Measurements from ENCODE around the gene RASSF6. TPM values are rescaled to one million over a fixed set of nuclear protein-coding genes. Genes with fewer than 3 reads are reported as not detected.
"Not testable (repeated sequence)": the region's sequence is repeated elsewhere in the genome, so short reads cannot be mapped to it uniquely, and the experiment has no call there.

RASSF6 gene
- under 1 TPM in 4 of 5 experiments, not detected in 1; 0.05 to 0.42 (median 0.15) TPM for total RNA-seq
- polyA plus RNA-seq, result under 1 TPM; 0.04 to 0.20 TPM
- not detected for total RNA-seq

GRCh38 chr4:73620115-73620792 lies at the start of gene RASSF6:
Gene RASSF6, minus strand, starts transcription at chr4:73620436. Its CDS starts 8,641 bp downstream, at chr4:73611795.
- H3K4me3 ChIP-seq (ENCODE audit: low read length), result peak within 1 kb of the TSS; percentile 20
- intact Hi-C loops (cut with micrococcal nuclease), result no loop called here

GRCh38 chr4:73669410-73670183 lies 49.4 kb upstream of the RASSF6 start:
- intact Hi-C loops (cut with micrococcal nuclease), result no loop called here
- no peak overlapping the region for H3K4me3 ChIP-seq (ENCODE audit: low read length)
- no peaks in the 10 kb centered on the region for H3K36me3 ChIP-seq (ENCODE audit: control insufficient read depth in 2 of 3, insufficient read depth in 3 of 3, low read length in 3 of 3)
- ChIA-PET CTCF (no interaction called here), POLR2A (no interaction called here)
- no peaks in the 10 kb centered on the region for H3K36me3 Mint-ChIP-seq
- H3K9me3 ChIP-seq (ENCODE audit: control insufficient read depth in 2 of 3, low read length in 3 of 3), result no peaks in the 10 kb centered on the region
- H3K4me1 ChIP-seq (ENCODE audit: control insufficient read depth in 2 of 2, insufficient read depth in 2 of 2, low read length in 2 of 2), result no peaks in the 10 kb centered on the region
- H3K27me3 ChIP-seq (ENCODE audit: control insufficient read depth in 2 of 2, insufficient read depth in 2 of 2, low read length in 2 of 2), result no peaks in the 10 kb centered on the region
- H3K27me3 Mint-ChIP-seq, result peaks cover 0 to 27% (median 0%) of the 10 kb centered on the region in 5 donors
- ATAC-seq, result no peak
- H3K4me1 Mint-ChIP-seq, result no peaks in the 10 kb centered on the region
- H3K4me3 Mint-ChIP-seq, result no peak overlapping the region
- H3K9me3 Mint-ChIP-seq, result no peaks in the 10 kb centered on the region
- DNase-seq, result no peak
- no peak overlapping the region for H3K27ac ChIP-seq (ENCODE audit: low read depth, low read length)
- H3K27ac Mint-ChIP-seq, result no peak overlapping the region

More at GRCh38 chr4:73620115-73620792, at the start of gene RASSF6:
- Mint-ChIP-seq H3K27ac (peak within 1 kb of the TSS in 1 of 9 donors; percentile 32), H3K4me3 (peak within 1 kb of the TSS in 9 of 10 donors; percentile 22 to 75 (median 66)), H3K27me3 (peaks cover 5 to 29% (median 14%) of the 10 kb centered on the region in 5 donors), H3K36me3 (no peaks in the 10 kb centered on the region), H3K9me3 (peaks cover 0 to 2% (median 0%) of the 10 kb centered on the region in 11 donors), H3K4me1 (peaks cover 0 to 12% (median 5%) of the 10 kb centered on the region in 7 donors)
- H3K36me3 ChIP-seq (ENCODE audit: control insufficient read depth in 2 of 3, insufficient read depth in 3 of 3, low read length in 3 of 3), result no peaks in the 10 kb centered on the region
- H3K27me3 ChIP-seq (ENCODE audit: control insufficient read depth in 2 of 2, insufficient read depth in 2 of 2, low read length in 2 of 2), result no peaks in the 10 kb centered on the region
- peak in 1 of 9 donors; percentile 0 for DNase-seq
- peak; percentile 41 for ATAC-seq
- no peaks in the 10 kb centered on the region for H3K9me3 ChIP-seq (ENCODE audit: control insufficient read depth in 2 of 3, low read length in 3 of 3)
- H3K4me1 ChIP-seq (ENCODE audit: control insufficient read depth in 2 of 2, insufficient read depth in 2 of 2, low read length in 2 of 2), result no peaks in the 10 kb centered on the region
- CTCF ChIA-PET, result no interaction called here
- POLR2A ChIA-PET, result no interaction called here
- no peak within 1 kb of the TSS for H3K27ac ChIP-seq (ENCODE audit: low read depth, low read length)

- POLR2A ChIA-PET, result no interaction called here
Measured at GRCh38 chr4:73668782-73669201, 48.6 kb upstream of the RASSF6 start.

GRCh38 chr4:73665924-73666323 lies 45.7 kb upstream of the RASSF6 start:
- H3K27me3 ChIP-seq (ENCODE audit: control insufficient read depth in 2 of 2, insufficient read depth in 2 of 2, low read length in 2 of 2); ATAC-seq; H3K9me3 ChIP-seq (ENCODE audit: control insufficient read depth in 2 of 3, low read length in 3 of 3); intact Hi-C loops (cut with micrococcal nuclease); POLR2A ChIA-PET; H3K4me3 ChIP-seq (ENCODE audit: low read length); H3K9me3 Mint-ChIP-seq; DNase-seq; H3K4me3 Mint-ChIP-seq; H3K27ac ChIP-seq (ENCODE audit: low read depth, low read length); H3K4me1 Mint-ChIP-seq; H3K36me3 ChIP-seq (ENCODE audit: control insufficient read depth in 2 of 3, insufficient read depth in 3 of 3, low read length in 3 of 3); H3K4me1 ChIP-seq (ENCODE audit: control insufficient read depth in 2 of 2, insufficient read depth in 2 of 2, low read length in 2 of 2); H3K27ac Mint-ChIP-seq; CTCF ChIA-PET; H3K36me3 Mint-ChIP-seq: not testable (repeated sequence)
- peaks cover 0 to 22% (median 3%) of the 10 kb centered on the region in 5 donors for H3K27me3 Mint-ChIP-seq

More at GRCh38 chr4:73668782-73669201, 48.6 kb upstream of the RASSF6 start:
- no peaks in the 10 kb centered on the region for H3K4me1 ChIP-seq (ENCODE audit: control insufficient read depth in 2 of 2, insufficient read depth in 2 of 2, low read length in 2 of 2)
- no peaks in the 10 kb centered on the region for H3K4me1 Mint-ChIP-seq
- no peaks in the 10 kb centered on the region for H3K9me3 Mint-ChIP-seq
- no peak overlapping the region for H3K27ac Mint-ChIP-seq
- no peak overlapping the region for H3K4me3 Mint-ChIP-seq
- intact Hi-C loops (cut with micrococcal nuclease), result no loop called here
- DNase-seq (no peak), ATAC-seq (no peak)
- no peaks in the 10 kb centered on the region for H3K36me3 ChIP-seq (ENCODE audit: control insufficient read depth in 2 of 3, insufficient read depth in 3 of 3, low read length in 3 of 3)
- CTCF ChIA-PET, result no interaction called here
- H3K27me3 ChIP-seq (ENCODE audit: control insufficient read depth in 2 of 2, insufficient read depth in 2 of 2, low read length in 2 of 2), result no peaks in the 10 kb centered on the region
- no peak overlapping the region for H3K27ac ChIP-seq (ENCODE audit: low read depth, low read length)
- H3K36me3 Mint-ChIP-seq, result no peaks in the 10 kb centered on the region
- H3K4me3 ChIP-seq (ENCODE audit: low read length), result no peak overlapping the region
- H3K27me3 Mint-ChIP-seq, result peaks cover 0 to 30% (median 0%) of the 10 kb centered on the region in 5 donors
- H3K9me3 ChIP-seq (ENCODE audit: control insufficient read depth in 2 of 3, low read length in 3 of 3), result no peaks in the 10 kb centered on the region

GRCh38 chr4:73664470-73664869 lies 44.2 kb upstream of the RASSF6 start:
- Mint-ChIP-seq H3K36me3 (no peaks in the 10 kb centered on the region), H3K4me3 (no peak overlapping the region), H3K9me3 (no peaks in the 10 kb centered on the region), H3K4me1 (no peaks in the 10 kb centered on the region), H3K27ac (no peak overlapping the region), H3K27me3 (peaks cover 0 to 11% (median 7%) of the 10 kb centered on the region in 5 donors)
- H3K4me3 ChIP-seq (ENCODE audit: low read length), result no peak overlapping the region
- intact Hi-C loops (cut with micrococcal nuclease), result loop anchor here (5.0 kb wide), 2 partner anchors 198 to 677 kb away; no protein-coding TSS in a partner anchor
- H3K4me1 ChIP-seq (ENCODE audit: control insufficient read depth in 2 of 2, insufficient read depth in 2 of 2, low read length in 2 of 2), result no peaks in the 10 kb centered on the region
- ATAC-seq (no peak), DNase-seq (no peak)
- no peaks in the 10 kb centered on the region for H3K9me3 ChIP-seq (ENCODE audit: control insufficient read depth in 2 of 3, low read length in 3 of 3)
- no peaks in the 10 kb centered on the region for H3K36me3 ChIP-seq (ENCODE audit: control insufficient read depth in 2 of 3, insufficient read depth in 3 of 3, low read length in 3 of 3)
- no peaks in the 10 kb centered on the region for H3K27me3 ChIP-seq (ENCODE audit: control insufficient read depth in 2 of 2, insufficient read depth in 2 of 2, low read length in 2 of 2)
- ChIA-PET POLR2A (no interaction called here), CTCF (no interaction called here)
- no peak overlapping the region for H3K27ac ChIP-seq (ENCODE audit: low read depth, low read length)

- H3K27me3 ChIP-seq (ENCODE audit: control insufficient read depth in 2 of 2, insufficient read depth in 2 of 2, low read length in 2 of 2), result no peaks in the 10 kb centered on the region
- Mint-ChIP-seq H3K9me3 (no peaks in the 10 kb centered on the region), H3K27me3 (peaks cover 0 to 11% (median 7%) of the 10 kb centered on the region in 5 donors), H3K4me3 (no peak overlapping the region), H3K36me3 (no peaks in the 10 kb centered on the region), H3K4me1 (no peaks in the 10 kb centered on the region), H3K27ac (no peak overlapping the region)
- ChIA-PET CTCF (no interaction called here), POLR2A (no interaction called here)
- H3K4me1 ChIP-seq (ENCODE audit: control insufficient read depth in 2 of 2, insufficient read depth in 2 of 2, low read length in 2 of 2), result no peaks in the 10 kb centered on the region
- DNase-seq, result no peak
- H3K27ac ChIP-seq (ENCODE audit: low read depth, low read length), result no peak overlapping the region
- no peak overlapping the region for H3K4me3 ChIP-seq (ENCODE audit: low read length)
- intact Hi-C loops (cut with micrococcal nuclease), result loop anchor here (2.0 to 5.0 kb wide), 3 partner anchors 199 to 676 kb away; no protein-coding TSS in a partner anchor
- ATAC-seq, result no peak
- no peaks in the 10 kb centered on the region for H3K36me3 ChIP-seq (ENCODE audit: control insufficient read depth in 2 of 3, insufficient read depth in 3 of 3, low read length in 3 of 3)
- no peaks in the 10 kb centered on the region for H3K9me3 ChIP-seq (ENCODE audit: control insufficient read depth in 2 of 3, low read length in 3 of 3)
Measured at GRCh38 chr4:73663576-73663975, 43.3 kb upstream of the RASSF6 start.
